GM18861 (cell line): ENCODE measurements around the gene TSC2.
"Not testable (repeated sequence)": the region's sequence is repeated elsewhere in the genome, so short reads cannot be mapped to it uniquely, and the experiment has no call there.

ENCODE experiments used
- ATAC-seq: cut with Tn5 transposase; IDR thresholded peaks from one replicate; pipeline ENCODE4 v1.9.1; 2021; ENCODE audit not compliant: unreplicated experiment

The TSC2 gene

GRCh38 chr16:2084895-2085625 is 37.3 kb downstream of the TSC2 start:
- no peak for ATAC-seq

- ATAC-seq, result no peak
Observed at GRCh38 chr16:2085669-2086068, 37.9 kb downstream of the TSC2 start.

- no peak for ATAC-seq
Observed at GRCh38 chr16:2086106-2086742, 38.4 kb downstream of the TSC2 start.

GRCh38 chr16:2086812-2087747 is 39.3 kb downstream of the TSC2 start:
- ATAC-seq, result no peak

GRCh38 chr16:2087748-2088631 is 40.2 kb downstream of the TSC2 start:
- no peak for ATAC-seq

GRCh38 chr16:2088759-2089358 is 41.1 kb downstream of the TSC2 start:
- ATAC-seq, result no peak

- no peak for ATAC-seq
Observed at GRCh38 chr16:2089706-2090480, 42.1 kb downstream of the TSC2 start.

GRCh38 chr16:2090481-2090776 is 42.6 kb downstream of the TSC2 start:
- ATAC-seq, result no peak

- no peak for ATAC-seq
Observed at GRCh38 chr16:2090777-2091546, 43.2 kb downstream of the TSC2 start.

- no peak for ATAC-seq
Observed at GRCh38 chr16:2091547-2092255, 43.9 kb downstream of the TSC2 start.

GRCh38 chr16:2092256-2092620 is 44.5 kb downstream of the TSC2 start:
- ATAC-seq, result no peak

GRCh38 chr16:2092866-2093265 is 45.1 kb downstream of the TSC2 start:
- no peak for ATAC-seq

- no peak for ATAC-seq
Observed at GRCh38 chr16:2093793-2094192, 46.0 kb downstream of the TSC2 start.

- ATAC-seq, result no peak
Observed at GRCh38 chr16:2095315-2095853, 47.6 kb downstream of the TSC2 start.

- no peak for ATAC-seq
Observed at GRCh38 chr16:2095918-2096582, 48.3 kb downstream of the TSC2 start.

GRCh38 chr16:2096853-2097595 is 49.2 kb downstream of the TSC2 start:
- ATAC-seq, result no peak

GRCh38 chr16:2097689-2098088 is 49.9 kb downstream of the TSC2 start:
- not testable (repeated sequence) for ATAC-seq
